Gastrocnemius medialis (tissue), 4 donors: ENCODE measurements around the gene AK8.

Source experiments
- CTCF ChIP-seq, 5 experiments: fragments of 450-650 bp in 3 of 5; fragments of 200-600 bp in 2 of 5; sonication (generic) in 2 of 5; IDR thresholded peaks in 4 of 5; conservative IDR thresholded peaks in 1 of 5; 1 replicate in 4 of 5; 2 replicates in 1 of 5; pipeline ENCODE4 v1.5.1; 2016 to 2019; ENCODE audit warnings: antibody characterized with exemption in 5 of 5, mild to moderate bottlenecking in 3 of 5, moderate library complexity in 3 of 5
- POLR2A ChIP-seq, 2 donors: fragments of 450-650 bp; IDR thresholded peaks; one replicate each; pipeline ENCODE4 v1.6.1; 2017; ENCODE audit warnings: antibody characterized with exemption in 2 of 2, mild to moderate bottlenecking in 2 of 2, moderate library complexity in 2 of 2

DNA sequence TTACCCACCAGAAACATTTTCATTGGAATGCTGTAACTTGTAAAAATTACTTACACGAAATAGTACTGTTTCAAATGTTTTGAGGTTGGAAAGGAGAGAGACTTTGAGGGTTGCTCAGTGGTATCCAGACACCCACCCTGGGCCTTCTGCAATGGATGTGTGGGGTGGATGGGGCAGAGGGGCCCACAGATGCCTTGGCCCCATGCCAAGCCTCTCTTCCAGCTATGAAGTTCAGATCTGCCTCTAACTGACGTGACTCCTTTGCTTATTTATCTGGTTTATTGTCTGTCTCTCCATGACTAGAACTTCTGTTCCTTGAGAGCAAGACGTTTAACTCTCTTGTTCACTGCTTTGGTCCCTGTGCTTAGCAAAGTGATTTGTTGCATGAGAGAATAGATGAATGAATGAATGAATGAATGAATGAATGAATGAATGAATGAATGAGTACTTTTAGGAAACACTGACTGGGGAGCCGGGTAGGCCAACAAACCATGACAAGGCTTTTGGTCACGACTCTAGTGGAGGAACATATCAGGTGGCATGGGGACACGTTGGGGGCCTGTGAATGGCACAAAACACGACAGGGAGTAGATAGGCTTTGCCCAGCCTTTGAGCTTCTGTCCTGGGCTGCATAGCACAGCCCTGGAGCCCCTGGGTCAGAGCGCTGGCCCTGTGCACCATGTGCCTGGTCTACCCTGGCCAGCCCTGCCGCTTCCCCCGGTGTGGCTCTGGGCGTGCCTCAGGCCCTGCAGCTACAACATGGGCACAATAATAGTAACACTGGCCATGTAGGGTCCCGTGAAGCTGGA, 31.8 kb downstream of the AK8 start:
- no peak for TF ChIP-seq POLR2A (IDR thresholded peaks at IDR 0.05)
- no peak for TF ChIP-seq CTCF (IDR thresholded peaks at IDR 0.05 in 4 of 5, conservative IDR thresholded peaks at IDR 0.05 in 1 of 5)
